Transverse colon (tissue), 4 donors: Measurements from ENCODE around the gene BCL11B. TPM values are rescaled to one million over a fixed set of nuclear protein-coding genes. Genes with fewer than 3 reads are reported as not detected.

Experiments used
- DNase-seq: peaks from one replicate; pipeline ENCODE4 v3.0.0-alpha.2; 2019
- H3K27ac ChIP-seq, 4 donors: fragments of 200-600 bp; sonication (generic); 2 replicates each; pipeline ENCODE4 v1.5.1; 2016 to 2018; ENCODE audit warnings: inconsistent platforms in 4 of 4
- H3K27me3 ChIP-seq: fragments of 200-600 bp; sonication (generic); 2 replicates; pipeline ENCODE4 v1.5.1; 2017; ENCODE audit warnings: inconsistent platforms
- H3K36me3 ChIP-seq, 4 donors: fragments of 200-600 bp; sonication (generic); 2 replicates each; pipeline ENCODE4 v1.5.1; 2017 to 2019; ENCODE audit warnings: inconsistent platforms in 4 of 4
- H3K4me1 ChIP-seq, 4 donors: fragments of 200-600 bp; sonication (generic); 2 replicates each; pipeline ENCODE4 v1.5.1; 2017 to 2020; ENCODE audit warnings: inconsistent platforms in 4 of 4
- H3K4me3 ChIP-seq, 4 donors: fragments of 200-600 bp; sonication (generic); 1 replicate in 1 of 4; 2 replicates in 3 of 4; pipeline versions ENCODE4 v1.5.1 to v1.6.1; 2017 to 2019; ENCODE audit warnings: inconsistent platforms in 4 of 4
- H3K9me3 ChIP-seq, 2 donors: fragments of 200-600 bp; sonication (generic); 2 replicates each; pipeline ENCODE4 v1.5.1; 2017 to 2019; ENCODE audit warnings: inconsistent platforms in 2 of 2
- EP300 ChIP-seq: sonication (generic); formaldehyde crosslinking; IDR thresholded peaks from one replicate; pipeline ENCODE4 v1.6.1; 2017; ENCODE audit warnings: antibody characterized with exemption, low read depth
- POLR2A ChIP-seq: fragments of 450-650 bp; IDR thresholded peaks from one replicate; pipeline ENCODE4 v1.6.1; 2016; ENCODE audit warnings: antibody characterized with exemption, mild to moderate bottlenecking, moderate library complexity
- POLR2AphosphoS5 ChIP-seq, 3 donors: sonication (generic); formaldehyde crosslinking; IDR thresholded peaks; one replicate each; pipeline ENCODE4 v1.6.1; 2016; ENCODE audit warnings: antibody characterized with exemption in 3 of 3
- WGBS, 2 donors: methylation state at CpG; one replicate each; pipeline ENCODE4 v1.1.5; 2018; ENCODE audit warnings: low coverage in 1 of 2; 5-methylcytosine and 5-hydroxymethylcytosine counted together
- in situ Hi-C, 4 donors: fragments of 200-750 bp; cut with MboI; loops; one replicate each; pipeline versions ENCODE4 v1.15.0 to v1.15.1; 2017; ENCODE audit warnings: low sequenced_read_pairs in 3 of 4, low pct_ligation_motif_present in 1 of 4, low pct_unique_long_range_greater_than_20kb in 1 of 4
- intact Hi-C: fragments of 100-400 bp; cut with DNase I; formaldehyde crosslinking; loops from one replicate; pipeline ENCODE4 v1.15.1; 2023; ENCODE audit warnings: low total_unique reads
- total RNA-seq, 4 donors: library from RNA; depleted of rRNA; stranded (reverse); fragments of >200 nt; gene quantifications; one replicate each; pipeline ENCODE4 v1.1.0, GENCODE V29; 2016
- TF ChIP-seq, protein P1 (sequence below), 5 experiments: fragments of 200-600 bp in 3 of 5; fragments of 450-650 bp in 2 of 5; sonication (generic) in 3 of 5; IDR thresholded peaks; 1 replicate in 2 of 5; 2 replicates in 3 of 5; pipeline ENCODE4 v1.5.1; 2016 to 2017; ENCODE audit warnings: antibody characterized with exemption in 5 of 5, inconsistent platforms in 3 of 5, mild to moderate bottlenecking in 2 of 5, moderate library complexity in 1 of 5

Gene BCL11B
- total RNA-seq, 4 donors from 2014 or later: 0.37 to 4.8 (median 3.7) TPM

DNA sequence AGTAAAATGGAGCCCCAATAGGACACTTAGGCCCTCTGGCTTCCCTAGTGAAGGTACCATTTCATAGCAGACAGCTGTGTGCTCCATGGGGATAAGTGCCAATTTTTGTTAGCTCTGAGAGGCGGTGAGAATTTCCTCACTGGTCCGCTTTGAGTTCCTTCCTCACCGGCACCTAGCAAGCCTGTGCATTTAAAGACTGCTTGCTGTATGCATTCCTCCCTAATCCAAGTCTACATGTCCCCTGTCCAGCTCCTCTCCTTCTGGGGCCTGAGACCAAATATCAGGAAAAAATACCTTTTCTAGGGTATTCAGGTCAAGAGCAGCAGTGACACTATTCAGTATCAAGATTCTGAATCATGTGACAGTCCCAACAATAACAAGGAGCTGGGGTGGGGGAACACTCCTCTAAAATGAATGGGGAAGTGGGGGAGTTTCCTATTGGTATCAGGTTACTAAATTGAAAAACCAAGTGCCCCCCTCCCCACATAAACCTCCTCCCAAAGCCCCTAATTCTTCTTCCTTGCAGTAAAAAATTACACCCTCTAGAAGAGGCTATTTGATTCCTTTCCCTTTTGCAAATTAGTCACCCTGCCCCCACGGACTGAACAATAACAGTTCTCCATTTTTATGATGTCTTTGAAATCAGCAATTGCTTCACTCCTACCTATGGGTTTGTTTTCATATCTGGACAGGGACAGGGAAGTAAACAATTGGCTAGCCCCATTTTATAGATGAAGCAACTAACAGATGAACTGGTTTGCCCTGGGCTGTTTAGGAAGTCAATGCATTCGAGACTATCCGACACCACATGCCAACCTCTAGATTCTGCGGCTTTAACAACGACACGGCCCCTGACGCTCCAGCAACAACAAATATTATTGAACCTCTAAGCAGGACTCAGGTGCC lies 28.9 kb downstream of the BCL11B start:
- peaks cover 36% of the 10 kb centered on the region for H3K27me3 ChIP-seq
- intact Hi-C loops (no loop called here), in situ Hi-C loops (no loop called here)
- TF ChIP-seq, protein P1, sequence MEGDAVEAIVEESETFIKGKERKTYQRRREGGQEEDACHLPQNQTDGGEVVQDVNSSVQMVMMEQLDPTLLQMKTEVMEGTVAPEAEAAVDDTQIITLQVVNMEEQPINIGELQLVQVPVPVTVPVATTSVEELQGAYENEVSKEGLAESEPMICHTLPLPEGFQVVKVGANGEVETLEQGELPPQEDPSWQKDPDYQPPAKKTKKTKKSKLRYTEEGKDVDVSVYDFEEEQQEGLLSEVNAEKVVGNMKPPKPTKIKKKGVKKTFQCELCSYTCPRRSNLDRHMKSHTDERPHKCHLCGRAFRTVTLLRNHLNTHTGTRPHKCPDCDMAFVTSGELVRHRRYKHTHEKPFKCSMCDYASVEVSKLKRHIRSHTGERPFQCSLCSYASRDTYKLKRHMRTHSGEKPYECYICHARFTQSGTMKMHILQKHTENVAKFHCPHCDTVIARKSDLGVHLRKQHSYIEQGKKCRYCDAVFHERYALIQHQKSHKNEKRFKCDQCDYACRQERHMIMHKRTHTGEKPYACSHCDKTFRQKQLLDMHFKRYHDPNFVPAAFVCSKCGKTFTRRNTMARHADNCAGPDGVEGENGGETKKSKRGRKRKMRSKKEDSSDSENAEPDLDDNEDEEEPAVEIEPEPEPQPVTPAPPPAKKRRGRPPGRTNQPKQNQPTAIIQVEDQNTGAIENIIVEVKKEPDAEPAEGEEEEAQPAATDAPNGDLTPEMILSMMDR (IDR thresholded peaks at IDR 0.05): no peak
- no peak for TF ChIP-seq POLR2AphosphoS5 (IDR thresholded peaks at IDR 0.05)
- no peak for TF ChIP-seq POLR2A
- TF ChIP-seq EP300: no peak
- H3K36me3 ChIP-seq: no peaks in the 10 kb centered on the region
- WGBS, 2 donors: 40 to 81% methylated on average over 1 to 10 of the region's 10 CpGs
- H3K4me3 ChIP-seq: no peak overlapping the region
- DNase-seq: no peak
- H3K27ac ChIP-seq: peak overlapping the region in 3 of 4 donors; percentile 10 to 42 (median 21)
- peaks cover 0 to 22% (median 15%) of the 10 kb centered on the region in 4 donors for H3K4me1 ChIP-seq
- H3K9me3 ChIP-seq: no peaks in the 10 kb centered on the region

GRCh38 chr14:99242238-99242637 lies 29.8 kb downstream of the BCL11B start:
- no peak overlapping the region for H3K4me3 ChIP-seq
- 67 to 68% methylated on average over 9 to 11 of the region's 11 CpGs for WGBS, 2 donors
- H3K27ac ChIP-seq: peak overlapping the region in 3 of 4 donors; percentile 10 to 42 (median 17)
- peaks cover 27% of the 10 kb centered on the region for H3K27me3 ChIP-seq
- H3K9me3 ChIP-seq: no peaks in the 10 kb centered on the region
- peaks cover 0 to 22% (median 15%) of the 10 kb centered on the region in 4 donors for H3K4me1 ChIP-seq
- in situ Hi-C loops (no loop called here), intact Hi-C loops (no loop called here)
- H3K36me3 ChIP-seq: no peaks in the 10 kb centered on the region
- TF ChIP-seq, protein P1 (IDR thresholded peaks at IDR 0.05): no peak
- no peak for TF ChIP-seq POLR2A
- TF ChIP-seq EP300: no peak
- TF ChIP-seq POLR2AphosphoS5 (IDR thresholded peaks at IDR 0.05): no peak
- DNase-seq: no peak

DNA sequence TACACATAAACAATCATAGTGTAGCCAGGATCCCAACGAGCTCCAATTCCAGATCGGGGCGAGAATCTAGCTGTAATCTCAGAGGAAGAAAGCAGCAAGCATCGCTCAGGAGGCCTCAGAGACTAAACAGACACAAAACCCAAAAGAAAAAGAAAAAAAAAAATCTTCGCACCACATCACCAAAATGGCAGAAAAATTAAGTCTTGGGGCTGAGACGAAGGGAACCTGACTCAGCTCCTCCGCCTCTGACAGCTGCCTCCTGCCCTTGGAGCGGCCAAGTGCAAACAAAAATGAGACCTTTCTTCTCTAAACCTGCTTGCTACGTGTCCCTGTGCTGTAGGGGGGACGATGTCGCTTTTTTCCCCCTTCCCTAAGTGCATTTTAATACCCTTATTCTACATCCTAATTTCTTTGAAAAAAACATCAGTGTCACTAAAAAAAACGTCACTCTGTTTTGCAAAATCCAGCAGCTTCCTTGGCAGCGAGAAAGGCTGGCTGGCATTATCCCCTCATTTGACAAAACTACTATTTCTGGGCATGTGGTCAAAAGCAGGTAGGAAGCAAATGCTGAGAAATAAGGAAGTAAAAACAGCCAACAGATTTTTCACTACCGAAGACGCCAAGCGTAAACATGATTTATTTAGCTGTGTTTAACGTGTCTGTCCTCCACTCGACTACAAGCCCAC lies 30.5 kb downstream of the BCL11B start:
- Histone ChIP-seq H3K27ac (peak overlapping the region; percentile 12 to 42 (median 18)), H3K27me3 (peaks cover 20% of the 10 kb centered on the region), H3K4me1 (peaks cover 0 to 22% (median 13%) of the 10 kb centered on the region in 4 donors), H3K36me3 (no peaks in the 10 kb centered on the region), H3K9me3 (no peaks in the 10 kb centered on the region), H3K4me3 (no peak overlapping the region)
- intact Hi-C loops (no loop called here), in situ Hi-C loops (no loop called here)
- WGBS, 2 donors: 43 to 45% methylated on average over 8 to 18 of the region's 18 CpGs
- DNase-seq: no peak
- TF ChIP-seq POLR2A: no peak
- TF ChIP-seq POLR2AphosphoS5 (IDR thresholded peaks at IDR 0.05): no peak

DNA sequence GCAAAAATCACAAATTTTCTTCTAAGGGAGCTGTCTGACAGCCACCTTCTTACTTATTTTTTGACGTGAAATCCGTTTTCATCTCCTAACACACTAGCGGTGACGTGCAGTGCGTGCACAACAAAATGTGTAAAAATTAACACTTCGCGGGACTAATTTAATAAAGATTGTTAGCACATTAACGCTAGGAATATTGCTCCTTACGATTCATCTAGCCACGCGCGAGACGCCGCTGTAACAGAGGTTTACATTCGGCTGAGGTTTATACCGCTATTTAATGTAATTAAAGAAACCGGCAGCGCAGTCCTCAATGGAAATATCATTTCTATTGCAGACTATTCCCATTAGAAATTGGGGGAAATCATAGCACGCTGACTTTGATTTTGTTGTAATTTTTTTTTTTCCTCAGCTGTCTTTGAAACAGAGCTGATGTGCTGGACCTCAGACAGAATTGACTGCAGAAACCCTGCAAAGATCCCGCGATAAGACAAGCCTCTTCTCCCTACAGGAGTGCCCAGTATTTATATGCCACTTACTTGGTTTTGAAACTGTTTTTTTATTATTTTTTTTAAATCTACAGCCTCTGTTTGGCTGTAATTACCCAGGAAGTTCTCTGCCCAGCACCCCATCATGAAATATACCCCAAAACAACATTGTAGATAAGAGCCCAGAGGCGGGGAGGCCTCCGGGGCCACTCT lies 31.2 kb downstream of the BCL11B start:
- Histone ChIP-seq H3K36me3 (no peaks in the 10 kb centered on the region), H3K4me1 (peaks cover 0 to 19% (median 6%) of the 10 kb centered on the region in 4 donors), H3K27me3 (peaks cover 13% of the 10 kb centered on the region), H3K27ac (peak overlapping the region; percentile 12 to 42 (median 20)), H3K9me3 (no peaks in the 10 kb centered on the region), H3K4me3 (no peak overlapping the region)
- intact Hi-C loops: no loop called here
- 78 to 87% methylated on average over 14 to 23 of the region's 23 CpGs for WGBS, 2 donors
- in situ Hi-C loops: no loop called here
- TF ChIP-seq POLR2A: no peak
- no peak for TF ChIP-seq POLR2AphosphoS5 (IDR thresholded peaks at IDR 0.05)
- TF ChIP-seq, protein P1 (IDR thresholded peaks at IDR 0.05): no peak
- no peak for TF ChIP-seq EP300
- no peak for DNase-seq
